HG03354 (cell line): ENCODE data around the gene SCNN1A.

Experiments
- ATAC-seq: cut with Tn5 transposase; IDR thresholded peaks from one replicate; pipeline ENCODE4 v1.9.1; 2021; ENCODE audit warnings: mild to moderate bottlenecking; ENCODE audit not compliant: unreplicated experiment, poor library complexity, severe bottlenecking

Gene SCNN1A

GRCh38 chr12:6375269-6376078, at the start of gene SCNN1A:
Gene SCNN1A, minus strand, starts transcription at chr12:6375563. Its CDS starts 780 bp downstream, at chr12:6374783.
- ATAC-seq: no peak

DNA sequence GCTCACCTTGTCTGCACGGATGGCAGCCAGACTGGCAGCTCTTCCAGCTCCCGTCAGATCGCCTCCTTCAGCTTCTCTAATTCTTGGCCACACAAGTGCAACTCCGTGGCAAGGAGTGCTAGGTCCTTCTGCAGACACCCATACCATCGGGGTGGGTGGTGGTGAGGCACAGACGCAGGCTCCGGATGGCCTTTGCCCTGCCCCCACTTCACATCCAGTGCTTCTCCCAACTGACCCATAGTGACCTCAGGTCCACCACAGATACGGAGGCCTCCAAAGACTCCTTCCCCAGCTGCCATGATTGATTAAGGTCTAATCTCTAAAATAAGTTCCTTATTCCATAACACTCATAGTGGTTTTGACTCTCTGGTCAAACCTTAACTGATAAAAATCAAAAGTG, 49.5 kb upstream of the SCNN1A start:
- ATAC-seq: no peak

DNA sequence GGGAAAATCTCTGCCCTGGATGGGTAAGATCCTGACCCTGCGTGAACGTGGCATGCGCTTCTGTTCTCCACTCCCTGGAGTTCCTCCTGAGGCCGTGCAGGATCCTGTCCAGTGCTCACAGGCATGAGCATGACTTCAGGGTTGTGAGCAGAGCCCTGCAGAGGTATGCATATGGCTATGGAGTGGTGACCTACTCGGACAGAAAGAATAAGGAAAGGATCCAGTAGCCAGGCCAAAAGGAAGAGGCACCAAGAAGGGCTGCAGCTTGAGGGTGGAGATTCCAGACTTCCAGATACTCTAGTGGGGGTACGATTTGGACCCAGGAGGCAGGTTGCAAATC, 48.6 kb upstream of the SCNN1A start:
- no peak for ATAC-seq

DNA sequence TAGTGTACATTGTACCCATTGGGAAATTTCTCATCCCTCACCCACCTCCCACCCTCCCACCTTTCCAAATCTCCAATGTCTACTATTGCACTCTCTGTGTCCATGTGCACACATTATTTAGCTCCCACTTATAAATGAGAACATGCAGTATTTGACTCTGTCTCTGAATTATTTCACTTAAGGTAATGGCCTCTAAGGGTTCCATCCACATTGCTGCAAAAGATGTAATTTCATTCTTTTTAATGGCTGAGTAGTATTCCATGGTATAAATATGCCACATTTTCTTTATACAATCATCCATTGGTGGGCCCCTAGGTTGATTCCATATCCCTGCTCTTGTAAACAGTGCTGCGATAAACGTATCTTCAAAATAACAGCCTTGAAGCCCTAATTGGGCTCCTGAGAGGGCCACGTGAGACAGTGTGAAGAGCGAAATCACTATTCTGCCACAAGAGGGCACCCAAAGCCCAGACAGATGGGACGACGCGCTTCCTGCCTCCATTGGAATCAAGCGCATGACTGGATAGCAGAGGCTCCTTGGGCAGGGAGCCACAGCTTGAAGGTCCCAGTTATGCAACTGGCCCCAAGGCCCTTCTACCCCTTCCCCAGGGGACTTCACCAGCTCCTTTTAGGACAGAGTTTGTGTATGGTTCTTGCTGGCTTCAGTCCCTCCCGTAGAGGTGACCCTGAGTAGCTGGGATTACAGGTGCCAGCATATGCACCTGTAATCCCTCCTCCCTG, 48.1 kb upstream of the SCNN1A start:
- peak; percentile 37 for ATAC-seq

GRCh38 chr12:6420364-6420763, 45.0 kb upstream of the SCNN1A start:
- ATAC-seq: no peak

DNA sequence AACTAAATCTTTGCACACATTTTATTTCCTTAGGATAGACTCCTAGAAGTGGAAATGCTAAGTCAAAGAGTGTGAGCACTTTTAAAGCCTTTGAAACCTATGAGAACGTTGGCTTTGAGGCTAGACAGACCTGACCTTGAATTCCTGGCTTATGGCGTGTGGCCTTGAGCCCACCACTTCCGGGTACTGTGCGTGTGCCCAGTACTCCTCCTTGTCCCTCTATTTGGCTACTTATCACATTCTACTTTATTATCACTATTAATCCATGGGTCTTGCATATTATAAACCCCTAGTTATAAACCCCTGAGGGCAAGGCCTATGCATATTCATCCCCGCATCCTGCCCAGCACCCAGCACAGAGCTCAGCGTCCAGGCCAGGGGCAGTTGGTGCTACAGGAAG, 43.4 kb upstream of the SCNN1A start:
- ATAC-seq: no peak

GRCh38 chr12:6416596-6416995, 41.2 kb upstream of the SCNN1A start:
- no peak for ATAC-seq

DNA sequence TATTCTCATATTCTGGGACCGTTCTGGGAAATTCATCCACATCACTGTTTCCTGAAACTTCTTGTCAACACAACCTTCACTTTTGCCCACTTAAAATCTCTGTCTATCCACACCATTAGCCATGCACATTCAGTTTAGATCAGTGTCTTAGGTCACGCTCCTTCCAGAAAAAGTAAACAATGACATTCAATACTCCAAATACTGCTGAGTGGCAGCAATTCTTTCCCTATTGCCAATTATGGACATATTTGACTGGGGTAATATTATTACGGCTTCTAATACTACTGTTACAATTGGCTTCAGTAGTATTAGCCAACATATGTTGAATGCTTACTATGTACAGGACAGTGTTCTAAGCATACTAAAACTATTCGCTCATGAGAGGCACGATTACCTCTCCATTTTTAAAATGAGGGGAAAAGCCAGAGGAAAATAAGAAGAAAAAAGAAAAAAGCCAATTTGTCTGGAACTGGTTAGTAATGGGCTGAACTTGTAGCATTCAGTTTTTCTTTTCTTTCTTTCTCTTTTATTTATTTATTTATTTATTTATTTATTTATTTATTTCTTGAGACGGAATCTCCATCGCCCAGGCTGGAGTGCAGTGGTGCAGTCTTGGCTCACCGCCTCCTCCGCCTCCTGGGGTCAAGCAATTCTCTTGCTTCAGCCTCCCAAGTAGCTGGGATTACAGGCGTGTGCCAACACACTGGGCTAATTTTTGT, 32.0 kb upstream of the SCNN1A start:
- no peak for ATAC-seq

DNA sequence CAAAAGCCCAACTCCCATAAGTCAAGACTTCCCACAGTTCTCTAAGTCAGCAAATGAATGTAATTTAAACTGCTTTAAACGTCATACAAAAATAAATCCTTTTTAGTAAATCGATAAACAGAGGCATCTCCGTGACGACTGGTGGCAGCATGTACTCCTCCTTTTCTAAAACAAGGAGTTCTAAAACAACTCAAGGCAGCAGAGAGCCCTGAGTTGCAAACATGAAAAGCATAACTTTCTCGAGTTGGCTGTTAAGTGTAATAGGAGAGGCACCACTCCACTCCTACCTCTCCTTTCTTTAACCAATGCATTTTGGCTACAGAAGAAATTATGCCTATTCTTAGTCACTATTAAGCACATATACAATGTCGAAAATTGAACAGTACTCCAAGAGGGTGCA, 30.6 kb upstream of the SCNN1A start:
- no peak for ATAC-seq

DNA sequence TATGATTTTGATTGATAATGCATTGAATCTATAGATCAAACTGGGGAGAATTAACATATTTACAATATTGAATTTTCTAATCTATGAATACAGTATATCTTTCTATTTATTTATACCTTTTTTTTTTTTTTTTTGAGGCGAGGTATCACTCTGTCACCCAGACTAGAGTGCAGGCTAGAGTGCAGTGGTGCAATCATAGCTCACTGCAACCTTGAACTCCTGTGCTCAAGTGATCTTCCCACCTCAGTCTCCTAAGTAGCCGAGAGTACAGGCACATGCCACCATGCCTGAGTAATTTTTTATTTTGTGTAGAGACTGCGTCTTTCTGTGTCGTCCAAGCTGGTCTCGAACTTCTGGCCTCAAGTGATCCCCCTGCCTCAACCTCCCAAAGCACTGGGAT, 29.0 kb upstream of the SCNN1A start:
- ATAC-seq: no peak

DNA sequence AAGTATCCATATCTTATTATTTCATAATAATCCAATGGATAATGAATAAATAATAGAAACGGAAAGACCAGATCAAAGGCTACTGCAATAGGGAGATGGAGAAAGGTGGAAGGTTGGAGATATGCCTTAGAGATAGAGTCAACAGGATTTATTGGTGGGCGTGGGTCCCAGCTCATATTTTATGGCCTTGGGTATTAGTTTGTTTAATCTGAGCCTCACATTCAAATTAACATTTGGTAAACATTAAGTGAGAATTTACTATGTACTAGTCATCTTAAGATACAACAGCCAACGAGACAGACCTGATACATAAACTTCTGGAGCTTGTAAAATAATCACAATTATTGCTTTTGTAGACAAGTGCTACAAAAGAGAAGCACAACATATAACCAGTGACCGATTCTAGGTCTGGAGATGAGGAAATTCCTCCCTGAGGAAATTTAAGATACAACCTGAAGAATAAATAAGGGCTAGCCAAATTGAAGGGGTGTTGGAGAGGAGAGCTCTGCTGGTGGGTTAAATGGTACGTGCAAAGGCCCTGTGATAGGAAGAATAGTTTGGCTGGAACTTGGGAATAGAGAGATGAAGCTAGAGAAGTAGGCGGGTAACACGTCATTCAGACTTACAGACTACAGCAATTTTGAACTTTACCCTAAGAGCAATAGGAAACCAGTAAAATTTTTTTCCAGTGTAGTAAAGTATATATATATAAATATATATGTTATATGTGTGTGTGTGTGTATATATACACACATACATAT, 24.7 kb upstream of the SCNN1A start:
- no peak for ATAC-seq

DNA sequence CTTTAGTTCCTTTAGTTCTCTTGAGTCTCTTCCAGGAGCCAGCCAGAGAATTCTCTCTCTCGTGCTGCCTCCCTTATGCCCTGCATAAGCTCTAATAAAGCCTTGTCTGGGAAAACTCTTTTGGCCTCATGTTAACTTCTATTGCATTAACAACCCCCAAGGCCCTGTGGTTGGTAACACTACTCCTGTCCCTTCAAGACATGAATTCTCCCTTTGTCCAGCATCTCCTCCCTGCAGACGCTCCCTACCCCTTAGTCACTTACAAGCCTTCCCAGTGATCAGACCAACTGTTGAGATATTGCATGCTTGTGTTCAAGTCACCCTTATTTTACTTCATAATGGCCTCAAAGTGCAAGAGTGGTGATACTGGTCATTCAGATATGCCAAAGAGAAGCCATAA, 20.7 kb upstream of the SCNN1A start:
- ATAC-seq: no peak

GRCh38 chr12:6394398-6394797, 19.0 kb upstream of the SCNN1A start:
- ATAC-seq: no peak

- no peak for ATAC-seq
Observed at GRCh38 chr12:6393109-6393508, 17.7 kb upstream of the SCNN1A start.

- ATAC-seq: no peak
Observed at GRCh38 chr12:6392504-6392903, 17.1 kb upstream of the SCNN1A start.

GRCh38 chr12:6391013-6391412, 15.7 kb upstream of the SCNN1A start:
- ATAC-seq: no peak

- ATAC-seq: no peak
Observed at GRCh38 chr12:6390084-6390799, 14.9 kb upstream of the SCNN1A start.

DNA sequence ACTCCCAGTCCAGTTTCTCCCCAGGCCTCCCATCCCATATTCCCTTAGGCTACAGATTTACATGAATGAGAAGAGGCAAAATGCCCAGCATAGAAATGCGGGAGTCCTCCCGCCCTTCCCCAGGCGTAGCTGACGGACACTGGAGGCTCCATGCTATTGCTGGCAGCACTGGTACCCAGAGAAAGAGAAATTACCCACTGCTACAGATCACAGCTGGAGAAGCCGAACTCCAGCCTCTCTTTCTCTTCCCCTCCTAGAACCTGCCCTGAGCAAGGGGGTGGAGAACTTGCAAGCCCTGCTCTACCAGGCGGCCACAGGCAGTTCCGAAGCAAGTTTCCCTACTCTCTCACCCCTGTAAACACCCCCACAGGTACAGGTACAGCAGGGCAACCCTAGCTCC, 12.2 kb upstream of the SCNN1A start:
- no peak for ATAC-seq

DNA sequence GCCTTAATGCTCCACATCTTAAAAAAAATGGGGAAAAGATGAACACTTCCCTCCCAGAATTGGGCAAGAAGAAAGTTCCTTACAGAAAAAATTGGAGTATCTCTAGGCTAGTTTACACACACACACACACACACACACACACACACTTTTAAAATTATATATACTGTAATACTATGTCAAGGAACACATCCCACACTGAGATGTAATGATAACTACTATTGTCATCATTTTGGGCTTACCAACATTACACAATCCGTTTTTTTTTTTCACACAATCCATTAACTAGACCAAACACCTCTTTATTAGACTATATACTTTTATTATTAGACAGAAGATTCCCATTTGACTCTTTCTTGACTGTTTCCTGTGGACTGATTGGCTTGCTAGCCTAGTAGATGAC, 11.1 kb upstream of the SCNN1A start:
- ATAC-seq: no peak
